HG02798 (cell line): ENCODE data around the gene RARS2.
A peak's percentile ranks its signal among the peaks of the same experiment; 100 is the strongest.
"Not testable (repeated sequence)": the region's sequence is repeated elsewhere in the genome, so short reads cannot be mapped to it uniquely, and the experiment has no call there.

Experiments
- ATAC-seq: cut with Tn5 transposase; IDR thresholded peaks from one replicate; pipeline ENCODE4 v1.9.1; 2021; ENCODE audit warnings: mild to moderate bottlenecking; ENCODE audit not compliant: unreplicated experiment, poor library complexity

The RARS2 gene, protein sequence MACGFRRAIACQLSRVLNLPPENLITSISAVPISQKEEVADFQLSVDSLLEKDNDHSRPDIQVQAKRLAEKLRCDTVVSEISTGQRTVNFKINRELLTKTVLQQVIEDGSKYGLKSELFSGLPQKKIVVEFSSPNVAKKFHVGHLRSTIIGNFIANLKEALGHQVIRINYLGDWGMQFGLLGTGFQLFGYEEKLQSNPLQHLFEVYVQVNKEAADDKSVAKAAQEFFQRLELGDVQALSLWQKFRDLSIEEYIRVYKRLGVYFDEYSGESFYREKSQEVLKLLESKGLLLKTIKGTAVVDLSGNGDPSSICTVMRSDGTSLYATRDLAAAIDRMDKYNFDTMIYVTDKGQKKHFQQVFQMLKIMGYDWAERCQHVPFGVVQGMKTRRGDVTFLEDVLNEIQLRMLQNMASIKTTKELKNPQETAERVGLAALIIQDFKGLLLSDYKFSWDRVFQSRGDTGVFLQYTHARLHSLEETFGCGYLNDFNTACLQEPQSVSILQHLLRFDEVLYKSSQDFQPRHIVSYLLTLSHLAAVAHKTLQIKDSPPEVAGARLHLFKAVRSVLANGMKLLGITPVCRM

DNA sequence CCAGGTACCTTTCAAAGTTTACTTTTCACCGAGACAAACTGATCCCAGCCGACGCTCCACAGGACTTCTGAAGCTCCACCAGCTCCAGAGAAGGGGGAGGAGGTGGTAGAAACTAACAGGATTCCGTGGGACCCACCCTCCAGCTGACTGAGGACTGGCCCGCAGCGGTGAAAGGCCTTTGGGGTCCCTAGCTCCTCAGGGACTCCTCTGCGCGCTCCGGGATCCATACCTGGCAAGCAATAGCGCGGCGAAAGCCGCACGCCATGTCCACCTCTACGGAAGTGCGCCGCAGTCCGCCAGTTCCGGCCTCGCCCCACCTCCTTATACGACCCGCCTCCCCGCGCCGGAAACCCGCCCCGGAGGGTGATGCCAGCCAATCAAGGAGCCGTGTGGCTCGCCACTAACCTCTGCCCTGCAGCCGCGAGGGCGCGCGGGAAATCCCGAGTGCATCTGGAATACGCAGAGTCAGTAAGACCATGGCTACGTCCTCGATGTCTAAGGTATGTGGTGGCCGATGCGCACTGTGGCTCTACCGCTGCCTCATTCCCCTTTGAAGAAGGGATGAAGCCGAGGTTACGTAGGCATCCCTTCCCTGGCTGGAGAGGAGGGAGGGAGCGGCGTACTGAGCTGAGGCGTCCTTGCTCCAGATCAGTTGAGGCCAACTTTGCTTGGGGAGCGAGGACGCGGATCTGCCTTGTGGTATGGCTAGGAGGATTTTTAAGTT lies at the start of gene RARS2, which contains the start of gene ORC3:
Gene RARS2 (minus strand): TSS at position 295 of the 724 bp plus-strand sequence. CDS start 30 bp downstream, at position 265.
Gene ORC3 (plus strand): TSS at position 443 of the 724 bp plus-strand sequence. CDS start 34 bp downstream, at position 477.
- ATAC-seq: peak; percentile 100

DNA sequence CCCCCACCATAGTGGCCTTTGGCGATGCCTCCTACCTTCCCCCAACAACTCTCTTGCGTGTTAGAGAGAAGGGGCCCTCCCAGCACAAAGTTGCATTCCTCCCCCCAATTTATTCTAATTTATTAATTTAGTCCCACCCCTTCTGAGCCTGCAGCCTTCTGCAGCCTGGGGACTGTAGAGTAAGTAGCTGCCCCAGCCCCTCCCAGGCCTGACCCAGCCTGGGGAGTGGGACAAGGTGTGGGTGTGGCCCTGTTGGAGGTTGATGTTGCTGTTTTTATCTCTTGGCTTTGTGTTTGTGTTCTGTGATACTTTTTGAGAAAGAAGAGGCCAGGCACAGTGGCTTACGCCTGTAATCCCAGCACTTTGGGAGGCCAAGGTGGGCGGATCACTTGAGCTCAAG lies 49.6 kb upstream of the RARS2 start:
- no peak for ATAC-seq

DNA sequence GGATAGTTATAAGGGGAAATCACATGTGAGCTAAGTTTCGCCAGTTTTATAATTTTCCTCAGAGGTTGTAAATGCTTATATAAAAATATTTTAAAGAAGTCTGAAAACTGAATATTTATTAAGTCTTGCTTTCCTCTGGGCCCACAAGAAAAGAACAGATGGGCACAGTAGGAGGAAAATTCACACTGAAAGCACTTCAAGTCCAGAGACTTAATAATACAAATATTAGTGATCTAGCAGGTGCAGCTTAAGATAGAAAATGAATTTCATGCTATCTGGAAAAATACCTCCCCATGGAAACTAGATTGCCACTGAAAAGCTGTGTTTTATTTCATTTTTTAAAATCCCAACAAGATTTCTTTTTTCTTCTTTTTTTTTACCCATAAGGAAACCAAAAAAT lies 47.3 kb upstream of the RARS2 start:
- ATAC-seq: no peak

DNA sequence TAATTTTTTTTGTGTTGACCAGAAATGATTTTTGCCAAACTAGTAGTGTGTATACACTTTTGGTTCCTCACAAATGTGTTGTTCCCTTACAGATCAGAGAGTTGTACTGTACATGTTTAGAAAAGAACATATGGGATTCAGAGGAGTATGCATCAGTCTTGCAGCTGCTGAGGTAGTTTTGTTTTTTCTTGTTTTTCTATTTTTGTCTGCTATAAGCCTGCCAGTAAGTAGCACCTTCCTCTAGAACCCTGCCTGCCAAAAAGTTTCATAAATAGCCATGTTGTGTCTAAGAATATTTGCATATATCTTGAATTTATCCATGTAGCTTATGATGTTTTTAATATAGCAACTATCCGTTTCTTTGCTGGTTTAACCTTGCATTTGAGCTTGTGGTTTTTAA lies 46.5 kb upstream of the RARS2 start:
- no peak for ATAC-seq

DNA sequence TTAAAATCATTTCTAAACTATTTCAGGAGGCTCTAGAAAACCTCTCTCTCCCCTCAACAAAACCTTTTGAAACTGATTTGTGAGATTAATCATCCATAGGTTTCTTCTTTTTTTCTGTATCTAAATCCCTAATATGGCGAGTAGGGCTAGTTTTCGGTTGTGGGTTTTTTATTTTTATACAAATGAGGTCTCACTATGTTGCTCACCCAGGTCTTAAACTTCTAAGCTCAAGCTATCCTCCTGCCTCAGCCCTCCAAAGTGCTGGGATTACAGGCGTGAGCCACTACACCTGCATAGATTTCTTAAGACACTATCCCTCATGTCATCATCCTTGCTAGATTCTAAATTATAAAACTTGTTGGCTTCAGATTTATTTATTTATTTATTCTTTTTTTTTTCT lies 44.1 kb upstream of the RARS2 start:
- no peak for ATAC-seq

DNA sequence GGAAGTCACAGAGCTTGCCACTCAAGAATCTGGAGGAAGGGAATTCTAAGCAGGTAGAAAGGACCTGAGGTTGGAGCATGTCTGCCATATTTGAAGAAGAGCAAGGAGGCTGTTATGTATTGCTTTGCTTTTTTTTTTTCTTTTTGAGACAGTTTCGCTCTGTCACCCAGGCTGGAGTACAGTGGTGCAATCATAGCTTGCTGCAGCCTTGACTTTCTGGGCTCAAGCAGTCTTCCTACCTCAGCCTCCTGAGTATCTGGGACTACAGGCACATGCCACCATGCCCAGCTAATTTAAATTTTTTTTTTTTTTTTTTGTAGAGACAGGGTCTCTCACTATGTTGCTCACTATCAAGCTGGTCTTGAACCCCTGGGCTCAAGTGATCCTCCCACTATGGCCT lies 41.0 kb upstream of the RARS2 start:
- ATAC-seq: no peak

DNA sequence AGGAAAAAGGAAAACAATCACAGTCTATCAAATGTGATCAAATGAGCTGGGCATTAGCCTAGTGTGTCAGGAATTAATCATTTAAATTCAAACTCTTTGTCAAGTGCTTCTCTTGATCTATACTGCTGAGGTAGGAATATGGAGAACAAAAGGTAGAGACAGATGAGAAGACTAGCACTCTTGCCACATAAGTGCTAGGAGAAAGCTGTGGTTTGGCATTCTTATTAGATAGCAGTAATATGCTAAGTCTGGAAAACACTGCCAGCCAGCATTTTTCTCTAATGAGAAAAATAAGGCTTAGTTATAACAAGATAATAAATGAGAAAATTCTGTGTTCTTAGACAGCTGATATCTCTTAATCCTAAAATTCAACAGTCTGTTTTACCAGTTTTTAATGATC lies 39.1 kb upstream of the RARS2 start:
- ATAC-seq: no peak

DNA sequence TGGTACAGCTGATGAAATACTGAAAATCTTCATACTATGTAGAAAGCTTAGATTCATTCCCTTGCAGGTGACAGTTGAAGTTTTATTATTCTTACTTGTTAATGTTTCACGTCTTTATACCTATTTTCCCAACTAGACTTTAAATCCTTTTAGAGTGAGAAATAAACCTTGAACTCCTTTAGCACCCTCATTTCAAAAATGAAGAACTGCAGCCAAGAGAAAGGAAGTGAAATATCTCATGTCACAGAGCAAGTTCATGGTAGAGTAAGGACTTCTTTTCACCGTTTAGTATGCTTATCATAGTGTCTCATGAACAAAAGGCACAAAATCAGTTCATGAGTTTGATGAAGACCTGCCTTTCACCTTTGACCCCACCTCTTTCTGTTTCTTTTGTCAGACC lies 38.6 kb upstream of the RARS2 start:
- no peak for ATAC-seq

DNA sequence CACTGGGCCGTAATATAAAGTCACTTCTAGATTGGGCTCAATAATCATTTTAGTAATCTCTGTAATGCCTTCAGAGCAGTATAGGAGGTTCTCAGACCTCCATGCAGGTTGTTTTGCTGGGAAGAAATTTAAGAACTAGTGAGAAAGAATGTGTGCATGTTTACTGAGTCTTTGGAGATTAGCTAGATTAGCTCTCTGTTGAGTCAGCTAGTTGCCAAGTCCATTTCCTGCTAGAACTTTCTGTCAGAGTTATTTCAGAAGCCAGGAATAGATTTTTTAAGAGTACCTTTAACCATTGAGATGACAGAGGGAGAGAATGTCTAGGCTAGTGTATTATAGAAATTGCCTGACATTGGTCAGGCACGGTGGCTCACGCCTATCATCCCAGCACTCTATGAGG lies 33.5 kb upstream of the RARS2 start:
- ATAC-seq: no peak

DNA sequence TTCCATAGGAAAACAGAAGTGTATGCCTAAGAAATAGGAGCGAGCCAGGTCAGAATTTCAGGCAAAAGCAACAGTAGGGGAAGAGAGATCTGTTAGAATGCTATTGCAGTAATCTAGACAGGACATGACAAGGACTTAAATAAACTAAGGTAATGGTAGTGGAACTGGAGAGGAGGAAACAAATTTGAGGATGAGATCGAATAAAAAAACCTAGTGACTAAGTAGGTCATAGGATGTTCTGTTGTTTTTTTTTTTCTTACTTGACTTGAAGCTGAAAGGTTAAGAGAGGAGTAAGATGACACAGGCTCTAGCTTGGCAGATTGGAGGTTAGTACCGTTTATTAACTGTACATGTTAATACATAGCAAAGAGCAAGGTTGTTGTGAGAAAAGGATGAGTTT lies 28.7 kb upstream of the RARS2 start:
- ATAC-seq: no peak

DNA sequence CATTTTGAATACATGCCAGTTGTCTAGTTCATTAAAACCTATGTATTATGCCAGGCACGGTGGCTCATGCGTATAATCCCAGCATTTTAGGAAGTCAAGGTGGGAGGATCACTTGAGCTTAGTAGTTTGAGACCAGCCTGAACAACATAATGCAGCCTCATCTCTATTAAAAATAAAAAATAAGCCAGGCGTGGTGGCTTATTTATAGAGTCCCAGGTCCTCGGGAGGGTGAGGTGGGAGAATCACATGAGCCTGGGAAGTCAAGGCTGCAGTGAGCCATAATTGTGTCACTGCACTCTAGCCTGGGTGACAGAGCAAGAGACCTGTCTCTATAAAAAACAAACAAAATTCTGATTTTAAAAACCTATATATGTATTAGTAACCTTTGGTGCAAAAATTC lies 27.6 kb upstream of the RARS2 start:
- ATAC-seq: no peak

DNA sequence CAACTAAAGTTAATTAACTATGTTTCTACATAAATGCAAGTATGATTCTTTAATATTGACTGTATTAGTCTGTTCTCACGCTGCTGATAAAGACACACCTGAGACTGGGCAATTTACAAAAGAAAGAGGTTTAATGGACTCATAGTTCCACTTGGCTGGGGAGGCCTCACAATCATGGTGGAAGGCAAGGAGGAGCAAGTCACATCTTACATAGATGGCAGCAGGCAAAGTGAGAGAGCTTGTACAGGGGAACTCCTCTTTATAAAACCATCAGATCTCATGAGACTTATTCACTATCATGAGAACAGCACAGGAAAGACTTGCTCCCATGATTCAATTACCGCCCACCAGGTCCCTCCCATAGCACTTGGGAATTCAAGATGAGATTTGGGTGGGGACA lies 23.2 kb upstream of the RARS2 start:
- not testable (repeated sequence) for ATAC-seq

DNA sequence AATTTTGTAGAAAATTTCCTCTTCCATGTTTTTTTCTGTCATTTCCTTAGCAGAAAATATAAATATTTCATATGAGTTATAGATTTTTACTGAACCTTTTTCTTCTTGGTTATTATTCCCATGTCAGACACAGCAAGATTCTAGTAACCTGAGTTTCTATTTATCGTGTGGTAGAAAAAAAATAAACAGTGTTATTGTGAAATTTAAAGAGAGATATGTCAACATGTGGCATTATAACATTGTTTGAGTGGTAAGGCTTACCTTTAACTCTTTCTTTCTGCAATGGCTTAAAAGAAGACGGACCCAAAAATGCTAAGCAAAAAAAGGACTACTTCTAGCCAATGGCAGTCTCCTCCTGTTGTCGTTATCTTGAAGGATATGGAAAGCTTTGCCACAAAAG lies 19.0 kb upstream of the RARS2 start:
- no peak for ATAC-seq

DNA sequence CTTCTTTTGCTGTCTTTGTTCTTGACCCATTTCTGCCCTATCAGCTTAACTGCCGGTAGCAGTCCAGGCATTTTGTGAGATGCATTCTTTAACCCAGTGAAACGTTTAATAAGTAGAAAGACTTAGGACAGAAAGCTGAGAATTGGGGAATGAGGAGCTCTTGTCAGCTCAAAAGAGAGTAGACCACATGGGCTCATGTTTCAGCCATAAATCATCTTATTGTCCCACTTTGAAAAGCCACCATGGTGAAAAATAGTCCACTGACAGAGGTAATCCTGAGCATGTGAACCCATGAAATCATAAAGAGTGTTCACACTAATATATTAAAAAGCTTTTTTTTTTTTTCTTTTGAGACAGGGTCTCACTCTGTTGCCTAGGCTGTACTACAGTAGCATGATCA lies 16.4 kb upstream of the RARS2 start:
- ATAC-seq: no peak

DNA sequence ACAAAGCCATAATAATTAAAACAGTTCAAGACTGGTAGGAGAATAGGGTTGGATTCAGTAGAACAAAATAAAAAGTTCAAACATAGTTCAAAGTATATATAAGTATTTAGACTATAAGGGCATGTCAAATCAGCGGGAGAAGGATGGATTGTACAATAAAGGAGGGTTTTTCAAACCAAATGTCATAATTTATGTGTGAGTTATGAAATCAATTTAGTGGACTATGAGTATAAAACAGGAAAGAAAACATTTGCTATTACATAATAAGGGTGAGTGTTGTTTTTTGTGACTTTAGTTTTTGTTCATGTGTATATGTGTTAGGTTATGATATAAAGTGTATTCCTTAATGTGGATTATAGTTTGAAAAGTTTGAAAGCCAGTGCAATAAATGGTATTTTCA lies 10.8 kb upstream of the RARS2 start:
- no peak for ATAC-seq

DNA sequence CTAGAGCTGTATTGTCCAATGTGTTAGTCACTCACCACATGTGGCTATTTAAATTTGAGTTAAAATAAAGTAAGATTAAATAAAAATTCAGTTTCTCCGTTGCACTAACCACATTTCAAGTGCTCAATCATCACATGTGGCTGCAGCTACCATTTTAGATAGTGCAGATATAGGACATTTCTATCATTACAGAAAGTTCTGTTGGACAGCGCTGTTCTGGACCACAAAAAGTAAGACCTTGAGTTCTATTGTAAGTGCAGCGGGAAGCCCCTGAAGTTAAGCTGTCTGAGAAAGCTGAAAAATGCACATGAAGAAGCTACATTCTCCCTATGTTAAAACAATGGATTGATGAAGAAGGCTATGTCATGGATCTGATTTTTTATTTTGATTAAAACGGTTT lies 1.2 kb upstream of the RARS2 start:
- no peak for ATAC-seq

DNA sequence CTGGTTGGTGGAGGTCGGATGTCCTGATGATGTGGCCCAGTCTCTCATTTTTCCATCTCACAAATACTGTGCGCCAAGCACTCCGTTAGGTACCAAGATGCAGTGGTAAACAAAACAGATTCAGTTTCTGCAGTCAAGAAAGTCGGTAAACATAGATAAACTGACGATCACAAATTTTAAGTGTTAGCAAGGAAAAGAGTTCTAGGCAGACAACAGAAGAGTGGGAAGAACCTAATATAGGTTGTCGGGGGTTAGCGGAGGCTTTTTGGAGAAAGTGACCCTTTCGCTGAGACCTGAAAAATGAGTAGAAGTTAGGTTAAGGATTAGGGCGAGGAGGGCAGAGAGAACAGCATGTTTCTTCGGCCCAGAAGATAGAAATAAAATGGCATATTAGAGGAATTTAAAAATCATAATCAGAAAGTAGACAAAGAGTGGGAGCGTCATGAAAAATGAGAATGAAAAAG lies 662 bp upstream of the RARS2 start:
- no peak for ATAC-seq

DNA sequence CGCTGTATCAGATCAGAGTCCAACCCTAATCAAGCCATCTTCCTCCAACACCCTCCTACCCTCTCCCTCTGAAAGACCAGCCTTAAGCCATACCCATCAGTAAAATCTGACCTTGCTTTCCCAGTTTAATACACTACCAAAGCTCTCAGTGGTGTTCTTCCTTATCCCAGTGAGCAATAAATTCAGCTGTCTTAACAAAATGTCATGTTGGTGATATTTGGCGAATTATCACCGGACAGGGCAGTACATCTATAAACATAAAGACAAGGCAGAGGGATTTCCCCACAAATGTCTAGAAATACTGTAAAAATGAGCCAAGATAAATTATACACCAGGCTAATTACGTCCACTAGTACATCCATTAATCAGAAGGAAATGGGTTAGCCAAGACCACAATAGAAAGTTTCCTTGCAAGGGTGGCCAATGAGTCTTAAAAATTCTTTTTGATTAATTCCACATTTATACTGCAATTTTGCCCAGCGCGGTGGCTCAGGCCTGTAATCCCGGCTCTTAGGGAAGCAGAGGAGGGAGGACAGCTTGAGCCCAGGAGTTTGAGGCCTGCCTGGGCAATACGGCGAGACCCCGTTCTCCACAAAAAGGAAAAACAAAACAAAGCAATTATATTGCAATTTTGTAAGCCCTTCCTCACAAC lies 905 bp downstream of the RARS2 start:
- no peak for ATAC-seq

DNA sequence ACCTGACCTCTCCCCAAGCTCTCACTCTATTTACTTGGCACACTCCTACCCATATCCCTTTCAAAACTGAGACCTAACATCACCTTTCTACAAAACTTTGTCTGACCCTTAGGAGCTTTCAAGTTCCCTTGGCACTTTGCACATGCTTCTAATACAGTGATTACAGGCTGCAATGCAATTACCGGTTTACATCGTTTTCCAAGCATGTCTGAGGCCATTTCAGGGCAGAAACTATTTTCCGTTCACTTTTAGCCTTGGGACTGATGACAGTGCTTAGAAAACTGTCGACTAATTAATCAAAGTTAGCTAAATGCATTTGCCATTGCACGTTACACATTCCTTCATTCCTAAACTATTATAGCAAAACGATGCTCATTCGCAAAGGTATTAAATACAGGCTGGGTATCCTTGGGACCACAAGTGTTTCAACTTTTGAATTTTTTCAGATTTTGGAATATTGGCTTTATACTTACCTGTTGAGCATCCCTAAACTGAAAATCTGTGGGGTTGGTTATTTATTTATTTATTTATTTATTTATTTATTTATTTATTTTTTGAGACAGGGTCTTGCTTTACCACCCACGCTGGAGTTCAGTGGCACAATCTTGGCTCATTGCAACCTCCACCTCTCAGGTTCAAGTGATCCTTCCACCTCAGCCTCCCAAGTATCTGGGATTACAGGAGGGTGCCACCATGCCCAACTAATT lies 3.3 kb downstream of the RARS2 start:
- ATAC-seq: no peak

DNA sequence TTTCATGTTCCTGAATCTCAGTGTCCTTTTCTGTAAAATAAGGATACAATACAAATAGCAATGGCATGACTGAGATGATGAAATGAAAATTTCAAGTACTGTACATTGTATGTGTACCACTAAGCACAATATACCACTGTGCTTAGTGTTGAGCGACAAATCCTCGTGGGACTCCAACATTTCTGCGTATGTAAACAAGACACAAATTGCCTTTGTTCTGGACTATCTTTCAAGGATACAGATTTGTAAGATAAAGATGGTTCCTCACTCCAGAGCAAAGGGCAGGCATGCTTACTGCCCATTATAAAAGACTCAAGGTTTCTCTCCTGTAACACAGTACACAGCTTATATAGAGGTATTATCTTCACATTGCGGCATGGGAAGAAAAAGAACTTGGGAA lies 6.0 kb downstream of the RARS2 start:
- ATAC-seq: no peak
